Lung (tissue), 12 donors: ENCODE measurements around the gene PGM1. TPM values are rescaled to one million over a fixed set of nuclear protein-coding genes. Genes with fewer than 3 reads are reported as not detected.
"Not testable (repeated sequence)": the region's sequence is repeated elsewhere in the genome, so short reads cannot be mapped to it uniquely, and the experiment has no call there.

ENCODE experiments used
- ATAC-seq: fragments of 200-7000 bp; cut with Tn5 transposase; one replicate; pipeline ENCODE4 v1.9.1; 2020; ENCODE audit warnings: moderate number of reproducible peaks; ENCODE audit not compliant: insufficient read depth, low FRiP score
- DNase-seq, 3 donors: peaks; one replicate each; pipeline ENCODE4 v3.0.0-alpha.2; 2013 to 2017
- H3K27ac ChIP-seq, 2 donors: one replicate each; pipeline ENCODE4 v1.5.1; 2013; ENCODE audit warnings: mild to moderate bottlenecking in 2 of 2, moderate library complexity in 2 of 2, control low read depth in 1 of 2, inconsistent platforms in 1 of 2, low read depth in 1 of 2, low read length in 1 of 2
- H3K27me3 ChIP-seq, 3 donors: one replicate each; pipeline ENCODE4 v1.5.1; 2013; ENCODE audit warnings: low read length in 2 of 3; ENCODE audit not compliant: control insufficient read depth in 3 of 3, insufficient read depth in 3 of 3
- H3K36me3 ChIP-seq, 4 donors: one replicate each; pipeline ENCODE4 v1.5.1; 2013; ENCODE audit warnings: low read length in 4 of 4, mild to moderate bottlenecking in 1 of 4, moderate library complexity in 1 of 4; ENCODE audit not compliant: control insufficient read depth in 4 of 4, insufficient read depth in 4 of 4
- H3K4me1 ChIP-seq, 5 donors: one replicate each; pipeline ENCODE4 v1.5.1; 2013; ENCODE audit warnings: low read length in 5 of 5, mild to moderate bottlenecking in 2 of 5, moderate library complexity in 1 of 5; ENCODE audit not compliant: control insufficient read depth in 5 of 5, insufficient read depth in 5 of 5
- H3K4me3 ChIP-seq: one replicate; pipeline ENCODE4 v1.5.1; 2013; ENCODE audit warnings: mild to moderate bottlenecking, control low read depth, moderate library complexity
- H3K9ac ChIP-seq, 2 donors: one replicate each; pipeline ENCODE4 v1.5.1; 2013; ENCODE audit warnings: low read length in 2 of 2, control low read depth in 1 of 2; ENCODE audit not compliant: insufficient read depth in 1 of 2
- H3K9me3 ChIP-seq, 4 donors: one replicate each; pipeline ENCODE4 v1.5.1; 2013; ENCODE audit warnings: low read length in 3 of 4, mild to moderate bottlenecking in 1 of 4, moderate library complexity in 1 of 4; ENCODE audit not compliant: control insufficient read depth in 4 of 4, insufficient read depth in 3 of 4
- CTCF ChIP-seq: IDR thresholded peaks from 2 replicates; pipeline ENCODE4 v1.5.1; 2012; ENCODE audit warnings: mild to moderate bottlenecking; ENCODE audit errors: control extremely low read depth, extremely low read depth
- WGBS, 2 donors: extraction: QIAGEN DNeasy Blood & Tissue Kit; methylation state at CpG; one replicate each; pipeline ENCODE4 v1.1.7; 2013; 5-methylcytosine and 5-hydroxymethylcytosine counted together
- polyA plus RNA-seq, 2 donors: library from polyadenylated mRNA; stranded (reverse); fragments of 200-250 nt; gene quantifications; one replicate each; pipeline ENCODE4 v1.2.1, GENCODE V29; 2013
- total RNA-seq, 2 donors: library from RNA; depleted of rRNA in 1 of 2; stranded (reverse); fragments of >200 nt in 1 of 2; gene quantifications; one replicate each; pipeline ENCODE4 v1.2.1, GENCODE V29; 2014 to 2021
- donor health status: control.
- donor health status: control.
- donor health status: Bipolar disorder and iron deficiency.
- donor health status: healthy.
- donor health status: DM: yes; HTN: yes; CAD: no.

PGM1 gene
- total and polyA plus RNA-seq, 4 donors, result 9.1 to 53.8 (median 34.8) TPM

GRCh38 chr1:63559357-63559756 is 33.9 kb upstream of the PGM1 start:
- H3K36me3 ChIP-seq, result peaks cover 0 to 6% (median 1%) of the 10 kb centered on the region in 4 donors
- no peak overlapping the region for H3K27ac ChIP-seq
- no peaks in the 10 kb centered on the region for H3K4me1 ChIP-seq
- no peak overlapping the region for H3K9ac ChIP-seq
- TF ChIP-seq CTCF, result no peak
- no peaks in the 10 kb centered on the region for H3K9me3 ChIP-seq
- WGBS, 2 donors, result 88 to 96% methylated on average over 2 of the region's 2 CpGs
- H3K4me3 ChIP-seq, result no peak overlapping the region
- no peaks in the 10 kb centered on the region for H3K27me3 ChIP-seq
- ATAC-seq (no peak), DNase-seq (no peak)

GRCh38 chr1:63563745-63564144 is 29.5 kb upstream of the PGM1 start:
- no peak overlapping the region for H3K27ac ChIP-seq

GRCh38 chr1:63569068-63569467 is 24.1 kb upstream of the PGM1 start:
- Histone ChIP-seq H3K27ac (no peak overlapping the region), H3K9me3 (no peaks in the 10 kb centered on the region), H3K4me1 (no peaks in the 10 kb centered on the region), H3K36me3 (peaks cover 0 to 2% (median 0%) of the 10 kb centered on the region in 4 donors), H3K27me3 (no peaks in the 10 kb centered on the region), H3K9ac (no peak overlapping the region), H3K4me3 (no peak overlapping the region)
- DNase-seq (no peak), ATAC-seq (no peak)
- TF ChIP-seq CTCF, result no peak
- WGBS, 2 donors, result 94 to 95% methylated on average over 4 of the region's 4 CpGs

More at GRCh38 chr1:63563745-63564144, 29.5 kb upstream of the PGM1 start:
- TF ChIP-seq CTCF, result no peak
- ATAC-seq (no peak), DNase-seq (no peak)
- Histone ChIP-seq H3K27me3 (no peaks in the 10 kb centered on the region), H3K9me3 (no peaks in the 10 kb centered on the region), H3K4me3 (no peak overlapping the region), H3K9ac (no peak overlapping the region), H3K36me3 (peaks cover 0 to 6% (median 1%) of the 10 kb centered on the region in 4 donors), H3K4me1 (no peaks in the 10 kb centered on the region)

- H3K9ac ChIP-seq, result no peak overlapping the region
- no peaks in the 10 kb centered on the region for H3K27me3 ChIP-seq
- 87 to 92% methylated on average over 3 of the region's 3 CpGs for WGBS, 2 donors
- no peak overlapping the region for H3K27ac ChIP-seq
- H3K4me1 ChIP-seq, result no peaks in the 10 kb centered on the region
- H3K36me3 ChIP-seq, result peaks cover 0 to under 1% (median 0%) of the 10 kb centered on the region in 4 donors
- H3K9me3 ChIP-seq, result no peaks in the 10 kb centered on the region
- ATAC-seq, result no peak
- DNase-seq, result no peak
- TF ChIP-seq CTCF, result no peak
- no peak overlapping the region for H3K4me3 ChIP-seq
Measured at GRCh38 chr1:63569640-63570316, 23.4 kb upstream of the PGM1 start.

- not testable (repeated sequence) for H3K36me3 ChIP-seq, H3K9me3 ChIP-seq, H3K27ac ChIP-seq, H3K9ac ChIP-seq, DNase-seq, H3K27me3 ChIP-seq, ATAC-seq, H3K4me3 ChIP-seq, H3K4me1 ChIP-seq
- 86 to 94% methylated on average over 8 of the region's 8 CpGs for WGBS, 2 donors
Measured at GRCh38 chr1:63572686-63573085, 20.5 kb upstream of the PGM1 start.
